HCT116 (cell line): ENCODE data around the gene LGMN.

Experiments used
- CBX3 ChIP-seq: IDR thresholded peaks from 2 replicates; pipeline ENCODE4 v1.6.1; 2012; ENCODE audit warnings: low read depth
- CEBPB ChIP-seq: IDR thresholded peaks from 2 replicates; pipeline ENCODE4 v1.6.1; 2012; ENCODE audit warnings: low read depth
- EZH2 ChIP-seq: fragments of 200-600 bp; sonication (generic); IDR thresholded peaks from 2 replicates; pipeline ENCODE4 v1.6.1; 2017; ENCODE audit warnings: antibody characterized with exemption, mixed run types
- EZH2phosphoT487 ChIP-seq: fragments of 200-600 bp; IDR thresholded peaks from 2 replicates; pipeline ENCODE4 v1.6.1; 2018; ENCODE audit warnings: antibody characterized with exemption, borderline replicate concordance
- POLR2A ChIP-seq: IDR thresholded peaks from 2 replicates; pipeline ENCODE4 v1.7.0; 2011; ENCODE audit warnings: borderline replicate concordance; ENCODE audit not compliant: insufficient read depth, insufficient read length; ENCODE audit errors: extremely low read depth
- POLR2AphosphoS5 ChIP-seq: IDR thresholded peaks from 2 replicates; pipeline ENCODE4 v1.6.1; 2011; ENCODE audit warnings: mild to moderate bottlenecking, low read depth, low read length, moderate library complexity
- SP1 ChIP-seq: IDR thresholded peaks from 2 replicates; pipeline ENCODE4 v1.6.1; 2012; ENCODE audit warnings: low read depth
- SRF ChIP-seq: IDR thresholded peaks from 2 replicates; pipeline ENCODE4 v1.6.1; 2012; ENCODE audit warnings: low read depth
- YY1 ChIP-seq: IDR thresholded peaks from 2 replicates; pipeline ENCODE4 v1.6.1; 2011; ENCODE audit warnings: low read length, low read depth, moderate library complexity, mild to moderate bottlenecking; ENCODE audit not compliant: insufficient replicate concordance; ENCODE audit errors: extremely low read depth
- ZNF274 ChIP-seq: fragments of 200-500 bp; sonication (Bioruptor generic); IDR thresholded peaks from 2 replicates; pipeline ENCODE4 v1.6.1; 2014; ENCODE audit warnings: mild to moderate bottlenecking, low read depth, low read length, inconsistent platforms
- TF ChIP-seq, protein P1 (sequence below), 3 experiments: fragments of 200-600 bp in 1 of 3; sonication (generic) in 1 of 3; IDR thresholded peaks in 2 of 3; conservative IDR thresholded peaks in 1 of 3; 2 replicates each; pipeline ENCODE4 v1.5.1; 2012 to 2017; ENCODE audit warnings: low read depth in 2 of 3, low read length in 2 of 3, antibody characterized with exemption in 1 of 3, borderline replicate concordance in 1 of 3, control low read depth in 1 of 3, mild to moderate bottlenecking in 1 of 3, mixed read lengths in 1 of 3, mixed run types in 1 of 3, moderate library complexity in 1 of 3; ENCODE audit not compliant: insufficient read depth in 1 of 3
- TF ChIP-seq, protein P2 (sequence below): IDR thresholded peaks from 2 replicates; pipeline ENCODE4 v1.6.1; 2011; ENCODE audit warnings: mild to moderate bottlenecking, low read length, moderate library complexity; ENCODE audit not compliant: insufficient replicate concordance; ENCODE audit errors: extremely low read depth
- TF ChIP-seq, protein P3 (sequence below): IDR thresholded peaks from 2 replicates; pipeline ENCODE4 v1.6.1; 2012
- TF ChIP-seq, protein P4 (sequence below): IDR thresholded peaks from 2 replicates; pipeline ENCODE4 v1.6.1; 2012

DNA sequence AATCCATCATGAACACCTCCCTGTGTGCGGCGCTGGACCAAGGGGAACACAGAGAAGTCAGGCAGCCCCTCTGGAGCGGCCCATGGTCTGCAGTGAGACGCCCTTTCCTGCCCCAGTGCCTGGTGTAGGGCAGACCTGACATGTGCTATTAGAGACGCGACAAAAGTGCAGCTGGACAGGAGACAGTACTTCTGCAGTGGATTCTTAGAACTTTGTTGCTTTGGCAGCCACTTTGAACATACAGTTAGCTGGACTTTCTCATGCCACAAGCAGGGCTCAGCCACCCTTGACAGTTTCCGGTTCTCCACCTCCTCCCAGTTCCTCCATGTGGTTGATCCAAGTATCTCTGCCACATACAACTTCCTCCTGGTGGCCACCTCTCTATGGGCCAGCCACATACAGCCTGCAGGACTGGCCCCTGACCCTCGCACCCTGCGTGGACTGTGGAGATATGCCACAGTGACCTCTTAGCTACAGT, 45.9 kb downstream of the LGMN start:
- TF ChIP-seq CBX3 (no peak), CEBPB (no peak), YY1 (no peak), POLR2A (no peak), SP1 (no peak), EZH2 (no peak), ZNF274 (no peak), EZH2phosphoT487 (no peak), POLR2AphosphoS5 (no peak), SRF (no peak)
- TF ChIP-seq, protein P1, sequence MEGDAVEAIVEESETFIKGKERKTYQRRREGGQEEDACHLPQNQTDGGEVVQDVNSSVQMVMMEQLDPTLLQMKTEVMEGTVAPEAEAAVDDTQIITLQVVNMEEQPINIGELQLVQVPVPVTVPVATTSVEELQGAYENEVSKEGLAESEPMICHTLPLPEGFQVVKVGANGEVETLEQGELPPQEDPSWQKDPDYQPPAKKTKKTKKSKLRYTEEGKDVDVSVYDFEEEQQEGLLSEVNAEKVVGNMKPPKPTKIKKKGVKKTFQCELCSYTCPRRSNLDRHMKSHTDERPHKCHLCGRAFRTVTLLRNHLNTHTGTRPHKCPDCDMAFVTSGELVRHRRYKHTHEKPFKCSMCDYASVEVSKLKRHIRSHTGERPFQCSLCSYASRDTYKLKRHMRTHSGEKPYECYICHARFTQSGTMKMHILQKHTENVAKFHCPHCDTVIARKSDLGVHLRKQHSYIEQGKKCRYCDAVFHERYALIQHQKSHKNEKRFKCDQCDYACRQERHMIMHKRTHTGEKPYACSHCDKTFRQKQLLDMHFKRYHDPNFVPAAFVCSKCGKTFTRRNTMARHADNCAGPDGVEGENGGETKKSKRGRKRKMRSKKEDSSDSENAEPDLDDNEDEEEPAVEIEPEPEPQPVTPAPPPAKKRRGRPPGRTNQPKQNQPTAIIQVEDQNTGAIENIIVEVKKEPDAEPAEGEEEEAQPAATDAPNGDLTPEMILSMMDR (IDR thresholded peaks at IDR 0.05 in 2 of 3, conservative IDR thresholded peaks at IDR 0.05 in 1 of 3; ENCODE audit: borderline replicate concordance in 1 of 3, insufficient read depth in 1 of 3, low read depth in 2 of 3, low read length in 2 of 3): no peak
- TF ChIP-seq, protein P2, sequence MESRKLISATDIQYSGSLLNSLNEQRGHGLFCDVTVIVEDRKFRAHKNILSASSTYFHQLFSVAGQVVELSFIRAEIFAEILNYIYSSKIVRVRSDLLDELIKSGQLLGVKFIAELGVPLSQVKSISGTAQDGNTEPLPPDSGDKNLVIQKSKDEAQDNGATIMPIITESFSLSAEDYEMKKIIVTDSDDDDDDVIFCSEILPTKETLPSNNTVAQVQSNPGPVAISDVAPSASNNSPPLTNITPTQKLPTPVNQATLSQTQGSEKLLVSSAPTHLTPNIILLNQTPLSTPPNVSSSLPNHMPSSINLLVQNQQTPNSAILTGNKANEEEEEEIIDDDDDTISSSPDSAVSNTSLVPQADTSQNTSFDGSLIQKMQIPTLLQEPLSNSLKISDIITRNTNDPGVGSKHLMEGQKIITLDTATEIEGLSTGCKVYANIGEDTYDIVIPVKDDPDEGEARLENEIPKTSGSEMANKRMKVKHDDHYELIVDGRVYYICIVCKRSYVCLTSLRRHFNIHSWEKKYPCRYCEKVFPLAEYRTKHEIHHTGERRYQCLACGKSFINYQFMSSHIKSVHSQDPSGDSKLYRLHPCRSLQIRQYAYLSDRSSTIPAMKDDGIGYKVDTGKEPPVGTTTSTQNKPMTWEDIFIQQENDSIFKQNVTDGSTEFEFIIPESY: no peak
- TF ChIP-seq, protein P3, sequence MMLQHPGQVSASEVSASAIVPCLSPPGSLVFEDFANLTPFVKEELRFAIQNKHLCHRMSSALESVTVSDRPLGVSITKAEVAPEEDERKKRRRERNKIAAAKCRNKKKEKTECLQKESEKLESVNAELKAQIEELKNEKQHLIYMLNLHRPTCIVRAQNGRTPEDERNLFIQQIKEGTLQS: no peak
- TF ChIP-seq, protein P4, sequence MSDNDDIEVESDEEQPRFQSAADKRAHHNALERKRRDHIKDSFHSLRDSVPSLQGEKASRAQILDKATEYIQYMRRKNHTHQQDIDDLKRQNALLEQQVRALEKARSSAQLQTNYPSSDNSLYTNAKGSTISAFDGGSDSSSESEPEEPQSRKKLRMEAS: no peak
